Liver (tissue), 3 donors: ENCODE data around the gene APOL2.

Source experiments
- EGR1 ChIP-seq, 2 donors: IDR thresholded peaks; 2 replicates each; pipeline ENCODE4 v1.6.1; 2016 to 2018; ENCODE audit warnings: antibody characterized with exemption in 2 of 2, low read depth in 2 of 2
- GABPA ChIP-seq, 2 donors: IDR thresholded peaks in 1 of 2; conservative IDR thresholded peaks in 1 of 2; 2 replicates each; pipeline ENCODE4 v1.6.1; 2016; ENCODE audit warnings: antibody characterized with exemption in 2 of 2, mild to moderate bottlenecking in 1 of 2, moderate library complexity in 1 of 2
- RAD21 ChIP-seq, 2 donors: IDR thresholded peaks; 2 replicates each; pipeline ENCODE4 v1.6.1; 2016; ENCODE audit warnings: antibody characterized with exemption in 2 of 2, mild to moderate bottlenecking in 2 of 2
- RXRA ChIP-seq, 2 donors: IDR thresholded peaks; 2 replicates each; pipeline ENCODE4 v1.6.1; 2017 to 2018; ENCODE audit warnings: antibody characterized with exemption in 2 of 2, mild to moderate bottlenecking in 1 of 2
- SP1 ChIP-seq: IDR thresholded peaks from 2 replicates; pipeline ENCODE4 v1.6.1; 2018; ENCODE audit warnings: antibody characterized with exemption, mild to moderate bottlenecking
- TAF1 ChIP-seq: conservative IDR thresholded peaks from 2 replicates; pipeline ENCODE4 v1.6.1; 2016; ENCODE audit warnings: antibody characterized with exemption, mild to moderate bottlenecking
- YY1 ChIP-seq: IDR thresholded peaks from 2 replicates; pipeline ENCODE4 v1.6.1; 2016; ENCODE audit warnings: antibody characterized with exemption, mild to moderate bottlenecking
- TF ChIP-seq, protein P1 (sequence below): fragments of 150-350 bp; IDR thresholded peaks from 2 replicates; pipeline ENCODE4 v1.5.1; 2017; ENCODE audit warnings: improper control_type of control experiment, low read depth, low read length; ENCODE audit not compliant: missing input control
- TF ChIP-seq, protein P2 (sequence below): IDR thresholded peaks from 2 replicates; pipeline ENCODE4 v1.6.1; 2016; ENCODE audit warnings: antibody characterized with exemption
- TF ChIP-seq, protein P3 (sequence below): IDR thresholded peaks from 2 replicates; pipeline ENCODE4 v1.6.1; 2016; ENCODE audit warnings: antibody characterized with exemption
- donor health status: healthy.
- donor health status: healthy.

DNA sequence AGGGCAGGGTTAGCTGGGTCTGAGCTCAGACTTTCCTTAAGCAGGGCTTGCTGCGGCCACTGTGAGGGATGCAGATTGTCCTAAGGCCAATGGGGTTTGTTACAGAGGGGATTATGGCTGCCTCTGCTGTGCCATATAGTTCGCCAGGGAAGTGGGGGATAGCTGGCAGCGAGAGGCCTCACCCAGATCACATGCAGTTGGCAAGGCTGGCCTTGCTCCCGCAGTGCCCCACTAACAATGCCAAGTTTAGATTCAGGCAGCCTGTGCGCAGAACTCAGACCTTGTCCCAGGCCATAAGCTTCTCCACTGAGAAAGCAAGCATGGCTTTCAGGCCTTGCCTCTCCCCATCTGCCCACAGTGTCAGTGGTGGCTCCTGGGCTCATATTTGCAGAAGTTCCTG, 4.7 kb upstream of the APOL2 start:
- TF ChIP-seq, protein P1, sequence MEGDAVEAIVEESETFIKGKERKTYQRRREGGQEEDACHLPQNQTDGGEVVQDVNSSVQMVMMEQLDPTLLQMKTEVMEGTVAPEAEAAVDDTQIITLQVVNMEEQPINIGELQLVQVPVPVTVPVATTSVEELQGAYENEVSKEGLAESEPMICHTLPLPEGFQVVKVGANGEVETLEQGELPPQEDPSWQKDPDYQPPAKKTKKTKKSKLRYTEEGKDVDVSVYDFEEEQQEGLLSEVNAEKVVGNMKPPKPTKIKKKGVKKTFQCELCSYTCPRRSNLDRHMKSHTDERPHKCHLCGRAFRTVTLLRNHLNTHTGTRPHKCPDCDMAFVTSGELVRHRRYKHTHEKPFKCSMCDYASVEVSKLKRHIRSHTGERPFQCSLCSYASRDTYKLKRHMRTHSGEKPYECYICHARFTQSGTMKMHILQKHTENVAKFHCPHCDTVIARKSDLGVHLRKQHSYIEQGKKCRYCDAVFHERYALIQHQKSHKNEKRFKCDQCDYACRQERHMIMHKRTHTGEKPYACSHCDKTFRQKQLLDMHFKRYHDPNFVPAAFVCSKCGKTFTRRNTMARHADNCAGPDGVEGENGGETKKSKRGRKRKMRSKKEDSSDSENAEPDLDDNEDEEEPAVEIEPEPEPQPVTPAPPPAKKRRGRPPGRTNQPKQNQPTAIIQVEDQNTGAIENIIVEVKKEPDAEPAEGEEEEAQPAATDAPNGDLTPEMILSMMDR: no peak
- TF ChIP-seq GABPA (IDR thresholded peaks at IDR 0.05 in 1 of 2, conservative IDR thresholded peaks at IDR 0.05 in 1 of 2) (no peak), RXRA (IDR thresholded peaks at IDR 0.05) (no peak), SP1 (no peak), TAF1 (no peak), YY1 (no peak), EGR1 (IDR thresholded peaks at IDR 0.05; ENCODE audit: low read depth in 2 of 2) (no peak), RAD21 (IDR thresholded peaks at IDR 0.05) (no peak)
- TF ChIP-seq, protein P2, sequence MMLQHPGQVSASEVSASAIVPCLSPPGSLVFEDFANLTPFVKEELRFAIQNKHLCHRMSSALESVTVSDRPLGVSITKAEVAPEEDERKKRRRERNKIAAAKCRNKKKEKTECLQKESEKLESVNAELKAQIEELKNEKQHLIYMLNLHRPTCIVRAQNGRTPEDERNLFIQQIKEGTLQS: no peak
- TF ChIP-seq, protein P3, sequence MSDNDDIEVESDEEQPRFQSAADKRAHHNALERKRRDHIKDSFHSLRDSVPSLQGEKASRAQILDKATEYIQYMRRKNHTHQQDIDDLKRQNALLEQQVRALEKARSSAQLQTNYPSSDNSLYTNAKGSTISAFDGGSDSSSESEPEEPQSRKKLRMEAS: no peak
